Measurements from ENCODE around the gene SLC33A1. TPM values are rescaled to one million over a fixed set of nuclear protein-coding genes. Genes with fewer than 3 reads are reported as not detected.

The SLC33A1 gene
- 39.2 and 47.8 TPM in 2 replicates for total RNA-seq

DNA sequence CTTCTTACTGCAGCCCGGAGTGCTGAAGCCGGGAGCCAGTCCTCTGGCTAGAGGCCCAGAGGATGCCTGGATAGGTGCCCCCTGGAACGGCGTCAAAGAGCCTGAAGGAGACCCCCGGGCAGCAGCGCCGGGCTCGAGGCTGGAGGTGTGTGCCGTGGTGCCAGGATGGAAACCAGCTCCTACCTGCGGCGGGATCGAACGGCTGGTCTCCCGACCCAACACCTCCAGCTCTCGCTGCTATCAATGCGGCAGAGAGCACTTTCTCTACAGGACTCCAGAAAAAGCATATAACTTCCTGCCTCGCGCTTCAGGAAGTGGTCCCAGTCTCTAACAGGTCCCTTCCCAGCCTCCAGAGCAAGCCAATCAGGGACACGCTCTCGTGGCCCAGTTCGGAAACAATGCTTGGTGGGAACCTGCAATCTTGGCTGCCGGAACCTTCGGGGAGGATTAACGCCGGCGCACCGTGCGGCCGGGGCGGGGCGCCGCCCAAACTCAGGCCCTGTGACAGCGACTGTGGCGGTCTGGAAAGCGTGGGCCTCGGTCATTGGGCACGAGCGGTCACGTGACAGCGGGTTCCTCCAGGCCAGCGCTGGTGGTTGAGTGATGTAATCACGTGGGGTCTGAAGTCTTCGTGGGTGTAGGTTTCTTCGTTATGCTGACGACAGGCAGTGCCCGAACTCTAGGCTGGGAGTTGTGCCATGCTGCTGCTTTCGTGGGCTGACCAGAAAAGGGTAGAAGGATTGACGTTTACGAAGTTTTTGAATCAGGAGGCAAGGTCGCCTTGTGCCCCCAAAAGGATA, at the start of gene SLC33A1:
Gene SLC33A1, minus strand, starts transcription at position 287 of the 800 bp plus-strand sequence. CDS start 430 bp downstream, outside the sequence.

DNA sequence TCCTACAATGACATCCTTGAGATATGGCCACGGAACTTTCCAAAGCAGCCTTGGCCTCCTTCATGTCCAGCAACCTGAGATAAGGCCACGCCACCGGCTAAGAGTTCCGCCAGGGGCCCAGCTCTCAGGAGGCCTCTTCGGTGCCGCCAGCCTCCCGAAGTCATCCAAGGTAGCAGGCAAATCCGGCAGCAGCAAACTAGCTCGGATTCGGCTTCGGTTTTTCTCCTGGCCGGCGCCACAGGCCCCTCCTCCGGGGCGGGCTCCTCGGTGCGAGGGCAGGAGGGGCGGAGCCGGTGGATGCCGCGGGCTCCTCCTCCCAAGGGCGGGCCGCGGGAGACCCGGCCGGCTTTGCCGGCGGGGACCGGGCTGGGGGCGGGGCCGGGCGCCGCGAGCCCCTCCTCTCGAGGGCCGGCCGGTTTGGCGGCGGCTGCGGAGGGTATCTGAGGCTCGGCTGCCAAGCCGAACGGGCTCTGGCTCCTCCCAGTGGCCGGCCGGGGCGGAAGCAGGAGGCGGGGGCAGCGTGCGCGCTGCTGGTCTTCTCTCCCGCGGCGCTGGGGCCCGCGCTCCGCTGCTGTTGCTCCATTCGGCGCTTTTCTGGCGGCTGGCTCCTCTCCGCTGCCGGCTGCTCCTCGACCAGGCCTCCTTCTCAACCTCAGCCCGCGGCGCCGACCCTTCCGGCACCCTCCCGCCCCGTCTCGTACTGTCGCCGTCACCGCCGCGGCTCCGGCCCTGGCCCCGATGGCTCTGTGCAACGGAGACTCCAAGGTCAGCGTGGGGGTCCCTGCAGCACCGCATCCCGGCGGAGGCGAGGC, 16.1 kb upstream of the SLC33A1 start, which contains the start of gene GMPS:
Gene GMPS, plus strand, starts transcription at position 518 of the 812 bp plus-strand sequence. Its CDS starts 221 bp downstream, at position 739.

DNA sequence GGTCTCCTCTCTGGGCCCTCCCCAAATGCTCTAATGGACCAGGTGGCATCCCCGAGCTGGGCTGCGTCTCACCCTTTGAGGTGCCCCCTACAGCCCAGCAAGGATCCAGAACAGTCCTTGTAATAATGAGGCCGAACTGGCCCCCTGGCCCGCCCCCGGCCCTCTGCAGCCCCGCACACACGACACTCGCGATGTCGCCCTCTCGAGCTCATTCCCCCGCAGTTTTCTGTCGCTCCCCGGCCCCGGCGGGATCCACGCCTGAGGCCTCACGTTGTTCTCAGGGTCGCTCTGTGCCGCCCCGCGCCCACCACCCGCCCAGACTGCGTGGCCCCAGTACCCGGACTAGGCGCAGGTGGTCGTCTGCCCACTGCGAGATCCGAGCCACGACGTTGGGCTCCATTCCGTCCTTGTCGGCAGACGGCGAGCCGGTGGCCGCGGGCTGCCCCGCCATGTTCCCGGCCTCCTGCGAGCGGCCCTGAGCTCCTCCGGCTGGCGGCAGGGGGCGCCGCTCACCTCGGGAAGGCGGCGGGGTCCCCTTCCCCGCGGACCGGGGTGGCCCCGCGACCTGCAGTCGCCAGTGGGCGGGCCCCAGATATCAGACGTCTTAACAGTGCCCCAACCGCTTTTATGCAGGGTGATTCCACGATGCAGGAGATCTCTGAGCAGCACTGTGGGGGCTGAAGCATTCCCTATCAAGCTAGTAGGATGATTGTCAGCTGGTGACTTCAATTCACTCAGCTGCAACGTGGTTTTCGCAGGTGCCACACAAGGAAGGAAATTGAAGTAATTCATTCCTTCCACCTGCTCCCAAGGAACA, 48.2 kb downstream of the SLC33A1 start, which contains the start of gene C3orf33:
Gene C3orf33, minus strand, starts transcription at position 477 of the 817 bp plus-strand sequence. Its CDS starts 26 bp downstream, at position 451.

Other genes with a start within 250 kb of the SLC33A1 start
- not detected in 2 replicates for gene PLCH1, start 109.4 kb downstream of the SLC33A1 start, total RNA-seq
- gene C3orf33, start 48.1 kb downstream of the SLC33A1 start, total RNA-seq, result 1.4 and 2.6 TPM in 2 replicates
- 63.4 and 73.7 TPM in 2 replicates for gene GMPS, start 16.2 kb upstream of the SLC33A1 start, total RNA-seq

Data from articular chondrocyte of knee joint (primary cell).